ENCODE data around the gene TP53BP2. TPM values are rescaled to one million over a fixed set of nuclear protein-coding genes. Genes with fewer than 3 reads are reported as not detected.

TP53BP2 gene
- total RNA-seq, 4 donors from 2014 or later, result 22.2 to 85.1 (median 38.8) TPM

- ATAC-seq (no peak), DNase-seq (no peak)
- no peak for TF ChIP-seq CTCF (IDR thresholded peaks at IDR 0.05 in 4 of 5, conservative IDR thresholded peaks at IDR 0.05 in 1 of 5)
- no peak for TF ChIP-seq POLR2A (IDR thresholded peaks at IDR 0.05)
- Histone ChIP-seq H3K9me3 (no peaks in the 10 kb centered on the region), H3K4me1 (no peaks in the 10 kb centered on the region), H3K27me3 (peaks cover 0 to 3% (median 0%) of the 10 kb centered on the region in 3 donors), H3K36me3 (no peaks in the 10 kb centered on the region), H3K4me3 (no peak overlapping the region), H3K27ac (no peak overlapping the region)
- intact Hi-C loops (cut with DNase I; ENCODE audit: low total_unique reads), result no loop called here
- in situ Hi-C loops (cut with MboI; ENCODE audit: low sequenced_read_pairs in 4 of 4), result no loop called here
These were observed 8.0 kb upstream of the TP53BP2 start for GRCh38 chr1:223853748-223854147.

- ATAC-seq, result no peak
- Histone ChIP-seq H3K27me3 (peaks cover 0 to 3% (median 0%) of the 10 kb centered on the region in 3 donors), H3K27ac (no peak overlapping the region)
These were observed 7.5 kb upstream of the TP53BP2 start for GRCh38 chr1:223853275-223853674.

GRCh38 chr1:223852337-223852736 is 6.6 kb upstream of the TP53BP2 start:
- ATAC-seq, result no peak
- Histone ChIP-seq H3K27me3 (peaks cover 0 to 3% (median 0%) of the 10 kb centered on the region in 3 donors), H3K4me1 (no peaks in the 10 kb centered on the region), H3K36me3 (no peaks in the 10 kb centered on the region), H3K4me3 (no peak overlapping the region), H3K9me3 (no peaks in the 10 kb centered on the region), H3K27ac (no peak overlapping the region)
- DNase-seq, result no peak
- intact Hi-C loops (cut with DNase I; ENCODE audit: low total_unique reads) (no loop called here), in situ Hi-C loops (cut with MboI; ENCODE audit: low sequenced_read_pairs in 4 of 4) (no loop called here)
- no peak for TF ChIP-seq POLR2A (IDR thresholded peaks at IDR 0.05)
- no peak for TF ChIP-seq CTCF (IDR thresholded peaks at IDR 0.05 in 4 of 5, conservative IDR thresholded peaks at IDR 0.05 in 1 of 5)

More at GRCh38 chr1:223853275-223853674, 7.5 kb upstream of the TP53BP2 start:
- Histone ChIP-seq H3K36me3 (no peaks in the 10 kb centered on the region), H3K4me3 (no peak overlapping the region), H3K9me3 (no peaks in the 10 kb centered on the region), H3K4me1 (no peaks in the 10 kb centered on the region)
- DNase-seq, result no peak
- intact Hi-C loops (cut with DNase I; ENCODE audit: low total_unique reads), result no loop called here
- in situ Hi-C loops (cut with MboI; ENCODE audit: low sequenced_read_pairs in 4 of 4), result no loop called here
- TF ChIP-seq POLR2A (IDR thresholded peaks at IDR 0.05) (no peak), CTCF (IDR thresholded peaks at IDR 0.05 in 4 of 5, conservative IDR thresholded peaks at IDR 0.05 in 1 of 5) (no peak)

- H3K9me3 ChIP-seq, result no peaks in the 10 kb centered on the region
- TF ChIP-seq CTCF (IDR thresholded peaks at IDR 0.05 in 4 of 5, conservative IDR thresholded peaks at IDR 0.05 in 1 of 5) (no peak), POLR2A (IDR thresholded peaks at IDR 0.05) (no peak)
- H3K27ac ChIP-seq, result no peak overlapping the region
- intact Hi-C loops (cut with DNase I; ENCODE audit: low total_unique reads), result loop anchor here (5.0 kb wide), 2 partner anchors 137 to 712 kb away; partner anchors contain the start of gene CAPN2
- H3K4me1 ChIP-seq, result peaks cover 5 to 12% of the 10 kb centered on the region in 2 donors
- in situ Hi-C loops (cut with MboI; ENCODE audit: low sequenced_read_pairs in 4 of 4), result no loop called here
- no peak overlapping the region for H3K4me3 ChIP-seq
- peaks cover 0 to 3% (median 0%) of the 10 kb centered on the region in 3 donors for H3K27me3 ChIP-seq
- ATAC-seq, result no peak
- H3K36me3 ChIP-seq, result no peaks in the 10 kb centered on the region
- DNase-seq, result no peak
These were observed 3.9 kb upstream of the TP53BP2 start for GRCh38 chr1:223849352-223850254.

Data from gastrocnemius medialis (tissue), 4 donors.